Neural progenitor cell (in vitro differentiated cells): ENCODE measurements around the gene TARBP1. TPM values are rescaled to one million over a fixed set of nuclear protein-coding genes. Genes with fewer than 3 reads are reported as not detected.

Source experiments
- DNase-seq: peaks from one replicate; pipeline ENCODE4 v3.0.0-alpha.2; 2016; ENCODE audit warnings: low spot score
- H2AFZ ChIP-seq: fragments of 200-600 bp; sonication (generic); replicated peaks from 2 replicates; pipeline ENCODE4 v1.6.1; 2016; ENCODE audit warnings: antibody characterized with exemption
- H3F3A ChIP-seq: fragments of 200-600 bp; sonication (generic); 2 replicates; pipeline ENCODE4 v1.6.1; 2016; ENCODE audit warnings: antibody characterized with exemption, low read depth
- H3K27ac ChIP-seq: fragments of 200-600 bp; sonication (generic); 2 replicates; pipeline ENCODE4 v1.5.1; 2016; ENCODE audit warnings: mild to moderate bottlenecking
- H3K27me3 ChIP-seq: fragments of 200-600 bp; sonication (generic); 2 replicates; pipeline ENCODE4 v1.6.1; 2016; ENCODE audit warnings: mild to moderate bottlenecking, moderate library complexity
- H3K36me3 ChIP-seq: fragments of 200-600 bp; sonication (generic); 2 replicates; pipeline ENCODE4 v1.5.1; 2016
- H3K4me1 ChIP-seq: fragments of 200-600 bp; sonication (generic); 2 replicates; pipeline ENCODE4 v1.6.1; 2016; ENCODE audit warnings: mixed run types
- H3K4me2 ChIP-seq: fragments of 200-600 bp; sonication (generic); 2 replicates; pipeline ENCODE4 v1.6.1; 2016
- H3K4me3 ChIP-seq: fragments of 200-600 bp; sonication (generic); 2 replicates; pipeline ENCODE4 v1.5.1; 2016
- H3K79me2 ChIP-seq: fragments of 200-600 bp; sonication (generic); 2 replicates; pipeline ENCODE4 v1.6.1; 2016; ENCODE audit warnings: low read depth
- H3K9ac ChIP-seq: fragments of 200-600 bp; sonication (generic); 2 replicates; pipeline ENCODE4 v1.6.1; 2016
- H3K9me3 ChIP-seq: fragments of 200-600 bp; sonication (generic); 2 replicates; pipeline ENCODE4 v1.5.1; 2016; ENCODE audit warnings: low read depth
- H4K20me1 ChIP-seq: fragments of 200-600 bp; sonication (generic); 2 replicates; pipeline ENCODE4 v1.6.1; 2016; ENCODE audit warnings: low read depth
- H3K27ac Mint-ChIP-seq: 3 replicates; pipeline ENCODE4 v1.8.0; 2021; ENCODE audit warnings: mixed read lengths
- H3K27me3 Mint-ChIP-seq: 2 replicates; pipeline ENCODE4 v1.8.0; 2022; ENCODE audit warnings: low read depth, mild to moderate bottlenecking, inconsistent platforms, moderate library complexity, mixed read lengths; ENCODE audit not compliant: insufficient read depth
- H3K36me3 Mint-ChIP-seq: 3 replicates; pipeline ENCODE4 v1.8.0; 2021; ENCODE audit warnings: mixed read lengths
- H3K4me1 Mint-ChIP-seq: 3 replicates; pipeline ENCODE4 v1.8.0; 2021; ENCODE audit warnings: mixed read lengths
- H3K4me3 Mint-ChIP-seq: 3 replicates; pipeline ENCODE4 v1.8.0; 2021; ENCODE audit warnings: mild to moderate bottlenecking, moderate library complexity, mixed read lengths
- H3K9me3 Mint-ChIP-seq: 3 replicates; pipeline ENCODE4 v1.8.0; 2020; ENCODE audit warnings: mixed read lengths
- CTCF ChIP-seq: fragments of 200-600 bp; sonication (generic); IDR thresholded peaks from 2 replicates; pipeline ENCODE4 v1.5.1; 2017; ENCODE audit warnings: antibody characterized with exemption, mild to moderate bottlenecking
- EZH2 ChIP-seq: fragments of 200-600 bp; sonication (generic); IDR thresholded peaks from 2 replicates; pipeline ENCODE4 v1.6.1; 2017; ENCODE audit warnings: antibody characterized with exemption, mild to moderate bottlenecking, moderate library complexity
- EZH2phosphoT487 ChIP-seq: fragments of 200-600 bp; sonication (generic); IDR thresholded peaks from 2 replicates; pipeline ENCODE4 v1.6.1; 2017; ENCODE audit warnings: antibody characterized with exemption
- total RNA-seq: library from RNA; depleted of rRNA; stranded (reverse); fragments of >200 nt; gene quantifications from 2 replicates; pipeline ENCODE4 v1.2.3, GENCODE V29; 2015; ENCODE audit warnings: low replicate concordance

TARBP1 gene
- total RNA-seq, 1 donor from 2014 or later, result 99.0 TPM

DNA sequence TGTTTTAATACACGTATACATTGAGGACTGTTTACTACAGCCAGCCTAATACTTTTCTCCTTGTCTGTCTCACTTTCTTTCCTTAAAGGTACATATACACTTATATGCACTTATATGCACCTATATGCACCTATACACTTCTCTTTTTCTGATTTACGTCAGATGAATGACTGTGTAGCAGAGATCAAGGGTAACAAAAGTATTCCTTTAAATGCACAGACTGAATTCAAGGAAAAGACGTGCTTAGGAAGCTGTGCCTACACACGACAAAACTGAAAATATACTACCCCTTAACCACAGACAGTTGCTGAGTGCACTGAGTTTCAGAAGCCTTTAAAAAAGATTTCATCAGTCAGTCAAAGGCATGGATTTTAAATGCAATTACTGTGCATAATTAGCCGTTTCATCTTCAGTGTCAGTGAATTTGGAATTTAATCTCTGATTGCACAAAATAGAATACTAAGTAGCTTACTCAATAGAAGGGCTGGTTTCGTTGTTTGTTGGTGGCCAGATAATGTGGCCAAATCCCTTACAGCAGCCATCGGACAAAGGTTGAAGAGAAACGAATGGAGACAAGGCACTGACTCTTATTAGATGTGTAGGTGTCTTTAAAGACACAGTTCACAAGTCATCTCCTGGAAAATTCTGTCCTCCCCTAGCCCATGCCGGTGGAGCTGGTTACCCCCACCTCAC lies 38.3 kb upstream of the TARBP1 start:
- no peaks in the 10 kb centered on the region for H3K36me3 Mint-ChIP-seq
- no peak overlapping the region for H3K9ac ChIP-seq
- no peaks in the 10 kb centered on the region for H3F3A ChIP-seq
- H3K27ac Mint-ChIP-seq, result no peak overlapping the region
- no peaks in the 10 kb centered on the region for H3K9me3 Mint-ChIP-seq
- H3K36me3 ChIP-seq, result no peaks in the 10 kb centered on the region
- no peak overlapping the region for H3K27ac ChIP-seq
- no peak overlapping the region for H3K4me3 ChIP-seq
- no peak overlapping the region for H3K4me3 Mint-ChIP-seq
- peaks cover 2% of the 10 kb centered on the region for H3K27me3 Mint-ChIP-seq
- no peaks in the 10 kb centered on the region for H3K9me3 ChIP-seq
- no peaks in the 10 kb centered on the region for H3K27me3 ChIP-seq
- H4K20me1 ChIP-seq, result no peaks in the 10 kb centered on the region
- H3K4me2 ChIP-seq, result no peak overlapping the region
- DNase-seq, result no peak
- TF ChIP-seq CTCF (no peak), EZH2 (no peak), EZH2phosphoT487 (no peak)
- no peaks in the 10 kb centered on the region for H3K4me1 ChIP-seq
- H3K4me1 Mint-ChIP-seq, result peaks cover 41% of the 10 kb centered on the region
- no peaks in the 10 kb centered on the region for H3K79me2 ChIP-seq
- no peak overlapping the region for H2AFZ ChIP-seq

DNA sequence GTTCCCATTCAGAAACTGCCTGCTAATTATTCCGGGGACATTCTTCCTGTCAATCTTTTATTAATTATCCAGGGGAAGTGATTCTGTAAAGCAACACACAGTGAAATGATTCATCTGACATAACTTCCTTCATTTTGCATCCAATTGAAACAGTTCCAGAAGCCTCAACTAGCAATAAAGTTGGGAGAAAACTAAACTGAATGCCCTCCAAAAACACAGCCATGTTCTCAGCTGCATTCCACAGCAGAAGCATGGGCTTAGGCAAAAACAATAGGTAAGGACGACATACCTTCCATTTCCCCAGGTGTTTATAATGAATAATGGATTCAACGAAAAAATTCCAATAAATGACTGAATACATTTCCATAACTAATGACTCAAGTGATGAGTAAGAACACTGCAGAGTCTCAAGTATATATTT lies 36.9 kb upstream of the TARBP1 start:
- Histone ChIP-seq H3F3A (no peaks in the 10 kb centered on the region), H3K9ac (no peak overlapping the region), H3K79me2 (no peaks in the 10 kb centered on the region), H3K27ac (no peak overlapping the region), H3K36me3 (no peaks in the 10 kb centered on the region), H3K9me3 (no peaks in the 10 kb centered on the region), H3K4me1 (no peaks in the 10 kb centered on the region), H3K4me2 (no peak overlapping the region), H4K20me1 (no peaks in the 10 kb centered on the region), H3K27me3 (no peaks in the 10 kb centered on the region), H2AFZ (peak overlapping the region; percentile 0), H3K4me3 (no peak overlapping the region)
- H3K27me3 Mint-ChIP-seq, result peaks cover 2% of the 10 kb centered on the region
- no peaks in the 10 kb centered on the region for H3K9me3 Mint-ChIP-seq
- H3K36me3 Mint-ChIP-seq, result no peaks in the 10 kb centered on the region
- no peak overlapping the region for H3K4me3 Mint-ChIP-seq
- DNase-seq, result no peak
- H3K4me1 Mint-ChIP-seq, result peaks cover 34% of the 10 kb centered on the region
- TF ChIP-seq EZH2 (no peak), CTCF (no peak), EZH2phosphoT487 (no peak)
- peak overlapping the region; percentile 44 for H3K27ac Mint-ChIP-seq

- Histone ChIP-seq H3K9me3 (no peaks in the 10 kb centered on the region), H3K79me2 (no peaks in the 10 kb centered on the region), H3K27me3 (no peaks in the 10 kb centered on the region), H3K36me3 (no peaks in the 10 kb centered on the region), H3K4me1 (no peaks in the 10 kb centered on the region), H3F3A (no peaks in the 10 kb centered on the region), H3K4me2 (no peak overlapping the region), H4K20me1 (no peaks in the 10 kb centered on the region), H3K9ac (no peak overlapping the region), H3K27ac (no peak overlapping the region), H2AFZ (peak overlapping the region; percentile 0), H3K4me3 (no peak overlapping the region)
- Mint-ChIP-seq H3K36me3 (no peaks in the 10 kb centered on the region), H3K27me3 (peaks cover 2% of the 10 kb centered on the region), H3K27ac (peak overlapping the region; percentile 67), H3K9me3 (no peaks in the 10 kb centered on the region), H3K4me1 (peaks cover 29% of the 10 kb centered on the region), H3K4me3 (no peak overlapping the region)
- no peak for TF ChIP-seq EZH2phosphoT487
- no peak for TF ChIP-seq EZH2
- no peak for TF ChIP-seq CTCF
- no peak for DNase-seq
These were observed 36.4 kb upstream of the TARBP1 start for GRCh38 chr1:234515411-234515810.
